K562 (cell line): ENCODE measurements around the gene SLC35E3. TPM values are rescaled to one million over a fixed set of nuclear protein-coding genes. Genes with fewer than 3 reads are reported as not detected.
A peak's percentile ranks its signal among the peaks of the same experiment; 100 is the strongest.

Experiments
- ATAC-seq: fragments of 200-7000 bp; cut with Tn5 transposase; 3 replicates; pipeline ENCODE4 v1.9.1; 2020; ENCODE audit warnings: moderate library complexity
- BruUV-seq: library from RNA; stranded (reverse); fragments of 400-500 nt; replicated peaks from 2 replicates; lab custom pipeline; 2021; lab: Mats Ljungman, UMichigan
- CTCF ChIA-PET: fragments of 300-600 bp; formaldehyde crosslinking; extraction: SDS; loops from one replicate; lab custom pipeline; 2021; ENCODE audit warnings: low intra/inter-chr PET ratio; lab: Yijun Ruan, JAX
- POLR2A ChIA-PET: fragments of 300-600, 350-650 bp; sonication (Branson Sonifier 250); formaldehyde crosslinking; extraction: SDS; loops from one replicate; lab custom pipeline; 2021; ENCODE audit warnings: antibody characterized with exemption, inconsistent platforms; lab: Yijun Ruan, JAX
- DNase-seq, 4 experiments: peaks; one replicate each; pipeline versions ENCODE4 v3.0.0 to v3.0.0-alpha.2; 2011 to 2018; ENCODE audit warnings: low spot score in 3 of 4, mixed read lengths in 3 of 4; ENCODE audit errors: extremely low read depth in 1 of 4
- FAIRE-seq: peaks from 2 replicates; lab custom pipeline; 2011; peaks lifted over from hg19 to GRCh38; lab: Jason Lieb, UNC
- H2AFZ ChIP-seq: 2 replicates; pipeline ENCODE4 v1.6.0; 2011; ENCODE audit warnings: low read depth, low read length, control low read depth, inconsistent platforms
- H3K27ac ChIP-seq: fragments of 200-600 bp; 3 replicates; pipeline ENCODE4 v1.8.0; 2011; ENCODE audit warnings: low read depth, mild to moderate bottlenecking, control low read depth, inconsistent platforms, low read length, moderate library complexity, mixed read lengths; ENCODE audit errors: extremely low read depth
- H3K27me3 ChIP-seq, 2 experiments: fragments of 300-600 bp in 1 of 2; 2 replicates in 1 of 2; 3 replicates in 1 of 2; pipeline versions ENCODE4 v1.6.0 to v1.8.0; 2011; ENCODE audit warnings: inconsistent platforms in 2 of 2, low read length in 2 of 2, mild to moderate bottlenecking in 1 of 2, mixed read lengths in 1 of 2, moderate library complexity in 1 of 2; ENCODE audit not compliant: control insufficient read depth in 2 of 2, insufficient read depth in 2 of 2
- H3K36me3 ChIP-seq: fragments of 300-600 bp; 3 replicates; pipeline ENCODE4 v1.8.0; 2011; ENCODE audit warnings: mild to moderate bottlenecking, low read length, inconsistent platforms; ENCODE audit not compliant: control insufficient read depth, insufficient read depth
- H3K4me1 ChIP-seq, 2 experiments: fragments of 200-600 bp in 1 of 2; replicated peaks in 1 of 2; 2 replicates in 1 of 2; 3 replicates in 1 of 2; pipeline versions ENCODE4 v1.5.1 to v1.8.0; 2011; ENCODE audit warnings: inconsistent platforms in 2 of 2, low read length in 2 of 2, mild to moderate bottlenecking in 1 of 2, mixed read lengths in 1 of 2, moderate library complexity in 1 of 2; ENCODE audit not compliant: control insufficient read depth in 2 of 2, insufficient read depth in 2 of 2
- H3K4me2 ChIP-seq: 2 replicates; pipeline ENCODE4 v1.6.1; 2011; ENCODE audit warnings: low read length, control low read depth, inconsistent platforms, mixed read lengths; ENCODE audit not compliant: insufficient read depth
- H3K4me3 ChIP-seq: fragments of 200-600 bp; sonication (generic), shearing (Covaris generic); 2 replicates; pipeline ENCODE4 v1.5.1; 2016; ENCODE audit warnings: control low read depth, inconsistent platforms
- H3K79me2 ChIP-seq: fragments of 200-600 bp; 3 replicates; pipeline ENCODE4 v1.8.0; 2011; ENCODE audit warnings: low read length, inconsistent platforms; ENCODE audit not compliant: control insufficient read depth, insufficient read depth
- H3K9ac ChIP-seq, 2 experiments: 2 replicates each; pipeline versions ENCODE4 v1.6.0 to v1.6.1; 2011; ENCODE audit warnings: low read depth in 2 of 2, low read length in 2 of 2, control low read depth in 1 of 2, inconsistent platforms in 1 of 2, mild to moderate bottlenecking in 1 of 2, mixed read lengths in 1 of 2; ENCODE audit not compliant: insufficient read depth in 1 of 2
- H3K9me1 ChIP-seq: one replicate; pipeline ENCODE4 v1.6.0; 2011; ENCODE audit warnings: inconsistent platforms, mild to moderate bottlenecking, low read length, moderate library complexity; ENCODE audit not compliant: control insufficient read depth, insufficient read depth
- H3K9me3 ChIP-seq: replicated peaks from 2 replicates; pipeline ENCODE4 v1.5.1; 2011; ENCODE audit warnings: low read depth, low read length, inconsistent platforms; ENCODE audit not compliant: control insufficient read depth, insufficient read depth
- H4K20me1 ChIP-seq: replicated peaks from 2 replicates; pipeline ENCODE4 v1.6.1; 2011; ENCODE audit warnings: low read length, inconsistent platforms, mixed read lengths; ENCODE audit not compliant: control insufficient read depth, insufficient read depth
- ESRRA ChIP-seq: fragments of 450-650 bp; IDR thresholded peaks from 2 replicates; pipeline ENCODE4 v1.6.1; 2014; ENCODE audit warnings: low read depth, mild to moderate bottlenecking, moderate library complexity, borderline replicate concordance
- ZNF318 ChIP-seq, 2 experiments: fragments of 450-650 bp; IDR thresholded peaks; 2 replicates each; pipeline ENCODE4 v1.6.1; 2016; ENCODE audit warnings: mild to moderate bottlenecking in 2 of 2, borderline replicate concordance in 1 of 2, low read depth in 1 of 2, moderate library complexity in 1 of 2
- WGBS: fragments of 100-300 bp; shearing (Covaris generic); methylation state at CpG from one replicate; pipeline ENCODE4 v1.1.6; 2016; ENCODE audit warnings: low coverage, mixed read lengths; ENCODE audit not compliant: insufficient coverage; ENCODE audit errors: missing lambda C conversion rate; 5-methylcytosine and 5-hydroxymethylcytosine counted together
- in situ Hi-C: fragments of 300-500 bp; cut with MboI; formaldehyde crosslinking; loops from 4 replicates; pipeline ENCODE4 v1.15.0; 2018; ENCODE audit warnings: inconsistent platforms, mixed read lengths
- intact Hi-C: fragments of 100-400 bp; cut with micrococcal nuclease; formaldehyde crosslinking; loops from 2 replicates; pipeline ENCODE4 v1.14.2; 2022
- polyA plus RNA-seq, 8 experiments: library from polyadenylated mRNA; depleted of rRNA in 4 of 8; stranded (reverse) in 5 of 8; unstranded in 3 of 8; fragments of >200 nt; fragmentation: Nextera tagmentation in 2 of 8; fragmentation: Illumina TruSeq in 1 of 8; extraction: Ambion mirVana in 2 of 8; extraction: Trizol in 1 of 8; gene quantifications; 2 replicates each; pipeline versions ENCODE4 v1.2.1 to v1.2.3, GENCODE V29; 2011 to 2014; ENCODE audit warnings: inconsistent platforms in 1 of 8, missing spikeins in 1 of 8
- total RNA-seq, 7 experiments: library from RNA; depleted of rRNA in 6 of 7; stranded (reverse); fragments of >200 nt in 6 of 7; fragmentation: Illumina TruSeq in 2 of 7; extraction: Trizol in 2 of 7; gene quantifications; 2 replicates each; pipeline versions ENCODE4 v1.2.1 to v1.2.3, GENCODE V29; 2011 to 2021; ENCODE audit warnings: low replicate concordance in 1 of 7

Gene SLC35E3
- total and polyA plus RNA-seq, 9 of the 15 experiments (the other 6 are each of a cell fraction or from before 2014, with no cell fraction given) = 1.2 to 5.9 (median 3.8) TPM

GRCh38 chr12:68823696-68824095 lies 77.7 kb downstream of the SLC35E3 start (continued):
- TF ChIP-seq ESRRA = no peak

- no peak for TF ChIP-seq ZNF318 (IDR thresholded peaks at IDR 0.05; ENCODE audit: borderline replicate concordance in 1 of 2, low read depth in 1 of 2)
- no peaks in the 10 kb centered on the region for H4K20me1 ChIP-seq
- no peaks in the 10 kb centered on the region for H3K9me1 ChIP-seq
- H3K4me1 ChIP-seq = no peaks in the 10 kb centered on the region
- BruUV-seq = no TSS peak
- no peak overlapping the region for H3K9ac ChIP-seq
- ChIA-PET POLR2A (interaction anchor here (0.8 kb wide), 1 partner anchor 333 kb away, joined by 3 read pairs; no protein-coding TSS in a partner anchor), CTCF (no interaction called here)
- H3K4me3 ChIP-seq = no peak overlapping the region
- peaks cover 92% of the 10 kb centered on the region for H3K36me3 ChIP-seq
- H3K4me2 ChIP-seq = no peak overlapping the region
- peaks cover 22% of the 10 kb centered on the region; the same call in 2 of the 3 replicates for H3K79me2 ChIP-seq
- FAIRE-seq (no peak), ATAC-seq (no peak), DNase-seq (peak in 1 of 4 experiments; percentile 19)
- intact Hi-C loops (no loop called here), in situ Hi-C loops (no loop called here)
- no peak overlapping the region for H3K27ac ChIP-seq
- 97% methylated on average over 4 of the region's 5 CpGs for WGBS
- H2AFZ ChIP-seq = no peak overlapping the region
- H3K27me3 ChIP-seq = no peaks in the 10 kb centered on the region
- no peaks in the 10 kb centered on the region for H3K9me3 ChIP-seq
These were observed 78.2 kb downstream of the SLC35E3 start for GRCh38 chr12:68824131-68824530.
